GM12872 (cell line): ENCODE results near the gene TTC12.

Experiments used
- TF ChIP-seq, protein P1 (sequence below): IDR thresholded peaks from 3 replicates; pipeline ENCODE4 v1.5.1; 2011; ENCODE audit warnings: low read depth, mild to moderate bottlenecking, low read length, moderate library complexity; ENCODE audit not compliant: insufficient read depth

The TTC12 gene

DNA sequence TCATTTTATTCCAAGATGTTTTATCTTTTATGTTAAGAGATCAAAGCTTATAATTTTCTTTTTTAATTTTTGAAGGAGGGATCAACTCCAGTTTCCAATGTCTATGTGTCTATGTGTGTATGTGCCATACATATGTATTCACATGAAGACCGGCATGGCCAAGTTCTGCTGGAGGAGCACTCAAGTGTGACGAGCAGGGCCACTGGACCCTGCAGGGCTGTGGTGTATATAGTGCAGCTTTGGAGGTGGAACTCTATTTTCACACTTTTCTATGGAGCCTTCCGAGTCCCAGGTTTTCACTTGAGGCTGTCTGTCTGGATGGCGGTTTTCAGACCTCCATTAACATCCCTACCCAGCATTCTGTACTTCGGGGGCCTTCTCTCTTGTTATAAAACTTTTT lies 36.5 kb upstream of the TTC12 start:
- TF ChIP-seq, protein P1, sequence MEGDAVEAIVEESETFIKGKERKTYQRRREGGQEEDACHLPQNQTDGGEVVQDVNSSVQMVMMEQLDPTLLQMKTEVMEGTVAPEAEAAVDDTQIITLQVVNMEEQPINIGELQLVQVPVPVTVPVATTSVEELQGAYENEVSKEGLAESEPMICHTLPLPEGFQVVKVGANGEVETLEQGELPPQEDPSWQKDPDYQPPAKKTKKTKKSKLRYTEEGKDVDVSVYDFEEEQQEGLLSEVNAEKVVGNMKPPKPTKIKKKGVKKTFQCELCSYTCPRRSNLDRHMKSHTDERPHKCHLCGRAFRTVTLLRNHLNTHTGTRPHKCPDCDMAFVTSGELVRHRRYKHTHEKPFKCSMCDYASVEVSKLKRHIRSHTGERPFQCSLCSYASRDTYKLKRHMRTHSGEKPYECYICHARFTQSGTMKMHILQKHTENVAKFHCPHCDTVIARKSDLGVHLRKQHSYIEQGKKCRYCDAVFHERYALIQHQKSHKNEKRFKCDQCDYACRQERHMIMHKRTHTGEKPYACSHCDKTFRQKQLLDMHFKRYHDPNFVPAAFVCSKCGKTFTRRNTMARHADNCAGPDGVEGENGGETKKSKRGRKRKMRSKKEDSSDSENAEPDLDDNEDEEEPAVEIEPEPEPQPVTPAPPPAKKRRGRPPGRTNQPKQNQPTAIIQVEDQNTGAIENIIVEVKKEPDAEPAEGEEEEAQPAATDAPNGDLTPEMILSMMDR = no peak

DNA sequence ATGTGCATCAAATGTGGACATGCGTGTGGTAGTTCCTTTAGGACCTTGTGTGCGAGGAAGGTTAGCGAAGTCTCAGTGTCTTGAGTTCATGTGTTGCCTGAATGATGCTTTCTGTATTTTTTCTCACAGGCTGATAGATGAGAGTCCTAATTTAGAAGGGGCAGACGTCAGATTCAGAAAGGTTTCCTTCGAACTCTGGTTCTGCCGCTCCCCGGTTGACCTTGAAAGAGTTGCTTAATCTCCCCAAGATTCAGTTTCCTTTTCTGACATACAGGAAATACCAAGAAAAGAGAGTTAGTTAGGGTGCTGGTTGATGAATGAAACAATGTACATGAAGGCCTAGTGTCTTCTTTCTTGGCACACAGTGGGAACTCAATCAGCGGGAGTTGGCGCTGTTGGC lies 35.9 kb upstream of the TTC12 start:
- TF ChIP-seq, protein P1 = no peak

- TF ChIP-seq, protein P1 = no peak
Measured at GRCh38 chr11:113278925-113279324, 35.5 kb upstream of the TTC12 start.

GRCh38 chr11:113279591-113279990 lies 34.8 kb upstream of the TTC12 start:
- TF ChIP-seq, protein P1 = no peak

- TF ChIP-seq, protein P1 = no peak
Measured at GRCh38 chr11:113281052-113281725, 33.2 kb upstream of the TTC12 start.

DNA sequence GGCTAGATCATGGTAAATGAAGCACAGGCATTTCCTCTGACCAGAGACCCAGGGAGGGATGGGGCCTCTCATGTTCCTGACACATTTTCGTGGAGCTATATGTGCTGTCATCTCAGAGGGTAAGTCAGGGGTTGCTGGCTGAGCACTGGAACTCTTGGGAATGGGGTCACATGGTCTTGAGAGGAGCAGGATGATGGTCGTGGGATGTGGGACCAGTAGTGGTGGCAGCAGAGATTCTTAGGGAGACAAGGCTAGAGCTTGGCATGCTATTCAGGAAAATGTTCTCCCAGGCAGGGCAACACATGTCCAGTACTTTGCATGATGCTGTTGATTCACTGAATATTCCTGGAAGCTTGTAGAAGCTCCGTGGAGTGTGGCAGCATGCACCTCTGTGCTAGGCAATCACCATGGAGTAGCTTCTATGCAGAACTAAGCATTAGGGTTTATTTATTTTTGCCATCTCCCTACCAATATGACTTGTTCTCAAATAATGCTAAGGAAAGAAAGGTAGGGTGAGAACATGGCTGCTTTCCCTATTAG lies 31.4 kb upstream of the TTC12 start:
- TF ChIP-seq, protein P1 = no peak

- TF ChIP-seq, protein P1 = no peak
Measured at GRCh38 chr11:113283881-113284280, 30.5 kb upstream of the TTC12 start.
